Fibroblast of lung (primary cell): ENCODE results near the gene COA1. TPM values are rescaled to one million over a fixed set of nuclear protein-coding genes. Genes with fewer than 3 reads are reported as not detected.

ENCODE experiments used
- DNase-seq, 2 donors: peaks; one replicate each; pipeline versions ENCODE4 v3.0.0 to v3.0.0-alpha.2; 2010; ENCODE audit warnings: low read depth in 2 of 2
- H2AFZ ChIP-seq: 2 replicates; pipeline ENCODE4 v1.5.1; 2012; ENCODE audit warnings: low read length, control low read depth, inconsistent platforms
- H3K27ac ChIP-seq: 2 replicates; pipeline ENCODE4 v1.5.1; 2011; ENCODE audit warnings: low read length, control low read depth; ENCODE audit not compliant: insufficient read depth
- H3K27me3 ChIP-seq: 2 replicates; pipeline ENCODE4 v1.5.1; 2011; ENCODE audit warnings: mild to moderate bottlenecking, low read length; ENCODE audit not compliant: control insufficient read depth, insufficient read depth
- H3K36me3 ChIP-seq: 2 replicates; pipeline ENCODE4 v1.5.1; 2011; ENCODE audit warnings: low read length; ENCODE audit not compliant: control insufficient read depth, insufficient read depth
- H3K4me1 ChIP-seq: 2 replicates; pipeline ENCODE4 v1.5.1; 2011; ENCODE audit warnings: low read length; ENCODE audit not compliant: control insufficient read depth, insufficient read depth; ENCODE audit errors: extremely low read depth
- H3K4me2 ChIP-seq: 2 replicates; pipeline ENCODE4 v1.5.1; 2011; ENCODE audit warnings: low read length, control low read depth; ENCODE audit not compliant: insufficient read depth; ENCODE audit errors: extremely low read depth
- H3K4me3 ChIP-seq, 4 experiments: fragments of 200-600 bp in 1 of 4; sonication (generic) in 1 of 4; replicated peaks in 1 of 4; 2 replicates each; pipeline ENCODE4 v1.5.1; 2011 to 2016; ENCODE audit warnings: low read length in 4 of 4, low read depth in 3 of 4, mild to moderate bottlenecking in 3 of 4, control low read depth in 2 of 4, inconsistent platforms in 1 of 4, mixed read lengths in 1 of 4; ENCODE audit not compliant: insufficient read depth in 1 of 4; ENCODE audit errors: control extremely low read depth in 1 of 4
- H3K79me2 ChIP-seq: 2 replicates; pipeline ENCODE4 v1.5.1; 2012; ENCODE audit warnings: mild to moderate bottlenecking, low read length, inconsistent platforms; ENCODE audit not compliant: control insufficient read depth, insufficient read depth
- H3K9ac ChIP-seq: 2 replicates; pipeline ENCODE4 v1.5.1; 2011; ENCODE audit warnings: mild to moderate bottlenecking, low read length, control low read depth; ENCODE audit not compliant: insufficient read depth
- H3K9me3 ChIP-seq: 2 replicates; pipeline ENCODE4 v1.5.1; 2012; ENCODE audit warnings: low read depth, low read length; ENCODE audit not compliant: control insufficient read depth, insufficient read depth
- H4K20me1 ChIP-seq: 2 replicates; pipeline ENCODE4 v1.5.1; 2011; ENCODE audit warnings: low read length; ENCODE audit not compliant: control insufficient read depth, insufficient read depth; ENCODE audit errors: extremely low read depth
- EZH2 ChIP-seq: IDR thresholded peaks from 2 replicates; pipeline ENCODE4 v1.5.1; 2012; ENCODE audit warnings: low read length, control low read depth, mild to moderate bottlenecking; ENCODE audit errors: missing control alignments
- polyA plus RNA-seq, 2 donors: library from polyadenylated mRNA; depleted of rRNA in 1 of 2; stranded (reverse) in 1 of 2; unstranded in 1 of 2; fragments of >200 nt; gene quantifications; 2 replicates each; pipeline ENCODE4 v1.2.1, GENCODE V29; 2011 to 2012; ENCODE audit warnings: missing spikeins in 1 of 2
- total RNA-seq: library from RNA; depleted of rRNA; stranded (reverse); fragments of >200 nt; gene quantifications from 2 replicates; pipeline ENCODE4 v1.2.1, GENCODE V29; 2014
- TF ChIP-seq, protein P1 (sequence below), 2 donors: IDR thresholded peaks in 1 of 2; conservative IDR thresholded peaks in 1 of 2; 1 replicate in 1 of 2; 2 replicates in 1 of 2; pipeline ENCODE4 v1.5.1; 2011 to 2012; ENCODE audit warnings: low read length in 2 of 2, control low read depth in 1 of 2, inconsistent platforms in 1 of 2, low read depth in 1 of 2, mild to moderate bottlenecking in 1 of 2

The COA1 gene
- total and polyA plus RNA-seq, 2 donors (not counting 1 experiment from before 2014, with no cell fraction given), result 28.8 to 39.6 TPM

DNA sequence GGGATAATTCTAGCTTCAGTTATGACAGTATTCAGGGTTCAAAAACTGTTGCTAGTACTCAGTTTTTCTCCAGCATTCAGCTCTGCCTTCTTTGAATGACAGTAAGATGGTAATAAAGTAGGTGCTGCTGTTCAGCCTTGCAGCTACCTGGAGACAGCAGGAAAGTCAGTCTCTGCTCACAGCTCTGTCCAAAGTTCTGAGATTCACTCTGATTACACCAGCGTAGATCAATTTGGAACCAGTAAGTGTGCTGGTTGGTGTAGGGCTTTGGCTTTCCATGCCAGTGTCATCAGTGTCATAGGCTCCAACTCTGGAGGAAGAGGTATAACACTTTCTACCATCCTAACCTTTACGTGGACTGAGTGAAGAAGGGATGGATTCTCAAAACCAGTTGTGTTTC, 120.2 kb downstream of the COA1 start:
- H3K9me3 ChIP-seq, result no peaks in the 10 kb centered on the region
- H3K4me3 ChIP-seq, result no peak overlapping the region
- no peak for TF ChIP-seq EZH2
- TF ChIP-seq, protein P1, sequence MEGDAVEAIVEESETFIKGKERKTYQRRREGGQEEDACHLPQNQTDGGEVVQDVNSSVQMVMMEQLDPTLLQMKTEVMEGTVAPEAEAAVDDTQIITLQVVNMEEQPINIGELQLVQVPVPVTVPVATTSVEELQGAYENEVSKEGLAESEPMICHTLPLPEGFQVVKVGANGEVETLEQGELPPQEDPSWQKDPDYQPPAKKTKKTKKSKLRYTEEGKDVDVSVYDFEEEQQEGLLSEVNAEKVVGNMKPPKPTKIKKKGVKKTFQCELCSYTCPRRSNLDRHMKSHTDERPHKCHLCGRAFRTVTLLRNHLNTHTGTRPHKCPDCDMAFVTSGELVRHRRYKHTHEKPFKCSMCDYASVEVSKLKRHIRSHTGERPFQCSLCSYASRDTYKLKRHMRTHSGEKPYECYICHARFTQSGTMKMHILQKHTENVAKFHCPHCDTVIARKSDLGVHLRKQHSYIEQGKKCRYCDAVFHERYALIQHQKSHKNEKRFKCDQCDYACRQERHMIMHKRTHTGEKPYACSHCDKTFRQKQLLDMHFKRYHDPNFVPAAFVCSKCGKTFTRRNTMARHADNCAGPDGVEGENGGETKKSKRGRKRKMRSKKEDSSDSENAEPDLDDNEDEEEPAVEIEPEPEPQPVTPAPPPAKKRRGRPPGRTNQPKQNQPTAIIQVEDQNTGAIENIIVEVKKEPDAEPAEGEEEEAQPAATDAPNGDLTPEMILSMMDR (conservative IDR thresholded peaks at IDR 0.05 in 1 of 2, IDR thresholded peaks at IDR 0.05 in 1 of 2; ENCODE audit: low read depth in 1 of 2, low read length in 2 of 2), result no peak
- H3K79me2 ChIP-seq, result peaks cover 72% of the 10 kb centered on the region
- no peak overlapping the region for H3K4me2 ChIP-seq
- H3K9ac ChIP-seq, result no peak overlapping the region
- H3K27ac ChIP-seq, result no peak overlapping the region
- H3K36me3 ChIP-seq, result peaks cover 13% of the 10 kb centered on the region
- peaks cover 14% of the 10 kb centered on the region for H3K4me1 ChIP-seq
- no peak overlapping the region for H2AFZ ChIP-seq
- H4K20me1 ChIP-seq, result no peaks in the 10 kb centered on the region
- H3K27me3 ChIP-seq, result no peaks in the 10 kb centered on the region
- no peak for DNase-seq

DNA sequence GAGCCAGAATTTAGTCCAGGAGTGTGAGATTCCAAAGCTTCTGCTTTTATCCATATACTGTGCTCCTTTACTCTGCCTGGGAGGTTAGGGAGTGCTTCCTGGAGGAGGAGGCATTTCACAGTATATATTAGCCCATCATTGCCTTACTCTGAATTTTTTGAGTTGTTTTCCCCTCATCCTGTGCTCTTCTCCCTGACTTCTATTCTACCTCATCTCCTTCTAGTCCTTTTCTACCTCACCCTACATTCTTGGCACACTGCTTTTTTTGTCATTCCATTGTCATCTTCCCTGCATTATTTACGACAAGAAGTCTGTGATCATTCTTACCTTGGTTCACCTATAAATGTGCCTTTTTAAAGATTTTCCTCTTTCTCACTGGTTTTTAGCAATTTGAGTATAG, 125.1 kb downstream of the COA1 start:
- Histone ChIP-seq H3K9ac (no peak overlapping the region), H3K9me3 (no peaks in the 10 kb centered on the region), H3K4me1 (no peaks in the 10 kb centered on the region), H3K4me3 (no peak overlapping the region), H3K27ac (no peak overlapping the region), H3K79me2 (peaks cover 81% of the 10 kb centered on the region), H2AFZ (no peak overlapping the region), H4K20me1 (no peaks in the 10 kb centered on the region), H3K4me2 (no peak overlapping the region), H3K27me3 (no peaks in the 10 kb centered on the region), H3K36me3 (peaks cover 9% of the 10 kb centered on the region)
- DNase-seq, result no peak
- TF ChIP-seq, protein P1 (conservative IDR thresholded peaks at IDR 0.05 in 1 of 2, IDR thresholded peaks at IDR 0.05 in 1 of 2; ENCODE audit: low read depth in 1 of 2, low read length in 2 of 2), result no peak
- no peak for TF ChIP-seq EZH2

DNA sequence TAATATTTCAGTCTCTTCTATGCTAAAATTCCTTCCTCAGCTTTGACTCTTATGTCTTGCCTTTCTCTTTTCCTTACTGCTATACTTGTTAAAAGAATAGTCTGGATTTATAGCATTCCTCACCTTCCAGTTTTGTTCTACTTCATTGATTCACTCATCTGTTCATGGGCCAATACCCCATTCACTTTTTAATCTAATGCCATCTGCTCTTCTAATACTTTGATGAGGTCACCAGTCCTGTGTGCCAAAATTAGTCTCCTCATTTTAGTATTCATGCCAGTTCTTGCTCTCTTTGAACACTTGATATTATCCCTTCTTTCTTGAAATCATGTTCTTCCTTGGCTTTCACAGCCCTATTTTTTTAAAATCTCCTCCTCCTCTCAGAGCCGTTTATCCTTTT, 127.1 kb downstream of the COA1 start:
- no peaks in the 10 kb centered on the region for H3K4me1 ChIP-seq
- no peak overlapping the region for H3K4me3 ChIP-seq
- H3K27me3 ChIP-seq, result no peaks in the 10 kb centered on the region
- H4K20me1 ChIP-seq, result no peaks in the 10 kb centered on the region
- no peak overlapping the region for H3K27ac ChIP-seq
- no peaks in the 10 kb centered on the region for H3K9me3 ChIP-seq
- peaks cover 6% of the 10 kb centered on the region for H3K36me3 ChIP-seq
- H3K9ac ChIP-seq, result no peak overlapping the region
- TF ChIP-seq, protein P1 (conservative IDR thresholded peaks at IDR 0.05 in 1 of 2, IDR thresholded peaks at IDR 0.05 in 1 of 2; ENCODE audit: low read depth in 1 of 2, low read length in 2 of 2), result no peak
- TF ChIP-seq EZH2, result no peak
- H3K4me2 ChIP-seq, result no peak overlapping the region
- H2AFZ ChIP-seq, result no peak overlapping the region
- no peak for DNase-seq
- peaks cover 71% of the 10 kb centered on the region for H3K79me2 ChIP-seq
